Activated CD4-positive, alpha-beta T cell treated with anti-CD3 and anti-CD28 coated beads for 24 hours (primary cell): ENCODE results near the gene ADAT3.
"Not testable (repeated sequence)": the region's sequence is repeated elsewhere in the genome, so short reads cannot be mapped to it uniquely, and the experiment has no call there.

Source experiments
- DNase-seq, 2 donors: peaks; one replicate each; pipeline ENCODE4 v3.0.0-alpha.2; 2020; ENCODE audit warnings: low read depth in 2 of 2

The ADAT3 gene

DNA sequence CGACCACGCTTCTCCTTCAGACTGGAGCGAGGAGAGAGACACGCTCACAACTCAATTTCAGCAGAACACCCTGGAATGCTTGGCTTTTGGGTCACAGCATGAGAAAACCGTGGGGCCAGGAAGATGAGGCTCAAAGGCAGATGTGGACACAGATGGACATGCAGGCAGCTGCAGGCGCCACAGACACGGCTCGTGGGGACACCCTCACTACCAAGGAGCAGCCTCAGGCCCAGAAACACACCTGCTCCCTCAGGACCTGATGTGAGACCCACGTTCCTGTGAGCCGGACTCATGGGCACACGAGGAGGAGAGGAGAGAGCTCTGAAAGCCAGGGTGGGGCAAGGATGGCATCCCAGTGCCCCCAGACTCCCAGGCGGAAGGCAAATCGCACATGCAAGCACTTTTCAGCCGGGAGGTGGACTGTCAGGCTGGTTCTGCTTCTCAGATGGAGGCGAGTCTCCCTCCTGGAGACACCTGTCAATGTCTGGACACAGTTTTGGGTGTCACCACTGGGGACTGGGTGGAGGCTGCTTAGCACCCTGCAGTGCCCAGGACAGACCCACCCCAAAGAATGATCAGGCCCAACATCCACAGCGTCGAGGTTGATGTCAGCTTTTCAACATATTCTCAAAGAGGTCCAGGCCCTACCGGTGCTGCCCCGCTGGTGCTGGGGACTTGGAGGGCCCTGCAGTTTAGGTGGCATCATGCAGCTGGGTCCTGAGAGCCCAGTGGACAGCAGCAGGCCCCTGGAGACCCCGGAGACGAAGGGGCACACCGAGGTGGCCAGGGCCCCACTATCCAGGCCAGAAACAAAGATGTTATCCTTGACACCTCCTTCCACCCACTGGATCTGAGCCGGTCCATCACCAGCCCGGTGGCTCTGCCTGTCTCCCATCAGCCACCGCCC, 22.2 kb upstream of the ADAT3 start:
- DNase-seq = no peak

DNA sequence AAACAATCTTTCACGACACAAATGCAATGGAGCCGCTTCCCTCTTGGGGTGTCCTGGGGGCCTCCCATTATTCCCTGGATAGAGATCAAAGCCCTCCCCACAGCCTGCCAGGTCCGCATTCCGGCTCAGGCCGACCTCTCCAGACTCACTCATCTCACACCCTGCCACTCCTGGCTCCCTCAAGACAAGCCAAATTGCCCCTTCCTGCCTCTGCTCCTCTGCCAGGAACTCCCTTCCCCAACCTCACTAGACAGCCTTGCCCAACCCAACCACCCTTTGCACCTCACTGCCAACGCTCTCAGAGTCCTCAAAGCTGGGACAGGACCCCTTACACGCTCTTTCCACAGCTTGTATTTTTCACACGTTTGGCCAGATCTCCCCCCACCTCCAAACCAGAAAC, 21.4 kb upstream of the ADAT3 start:
- no peak for DNase-seq

DNA sequence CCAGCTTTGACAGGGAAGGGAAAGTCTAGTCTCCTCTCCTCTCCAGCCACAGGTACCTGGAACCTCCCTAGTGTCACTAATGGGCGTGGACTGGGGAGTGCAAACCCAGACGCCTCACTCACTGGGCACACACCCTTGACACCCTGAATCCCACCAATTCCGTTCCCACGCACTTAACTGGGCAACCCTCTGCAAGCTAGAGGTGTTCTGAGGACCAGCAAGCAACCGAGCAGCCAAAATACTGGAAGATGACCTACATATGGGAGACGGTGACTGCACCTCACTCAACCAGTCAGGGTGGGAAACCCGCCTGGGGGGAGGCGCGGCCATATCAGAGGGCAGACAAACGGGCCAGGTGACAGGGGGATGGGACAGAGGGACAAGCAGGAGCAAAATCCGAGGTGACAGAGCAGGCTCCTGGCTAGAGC, 20.9 kb upstream of the ADAT3 start:
- no peak for DNase-seq

DNA sequence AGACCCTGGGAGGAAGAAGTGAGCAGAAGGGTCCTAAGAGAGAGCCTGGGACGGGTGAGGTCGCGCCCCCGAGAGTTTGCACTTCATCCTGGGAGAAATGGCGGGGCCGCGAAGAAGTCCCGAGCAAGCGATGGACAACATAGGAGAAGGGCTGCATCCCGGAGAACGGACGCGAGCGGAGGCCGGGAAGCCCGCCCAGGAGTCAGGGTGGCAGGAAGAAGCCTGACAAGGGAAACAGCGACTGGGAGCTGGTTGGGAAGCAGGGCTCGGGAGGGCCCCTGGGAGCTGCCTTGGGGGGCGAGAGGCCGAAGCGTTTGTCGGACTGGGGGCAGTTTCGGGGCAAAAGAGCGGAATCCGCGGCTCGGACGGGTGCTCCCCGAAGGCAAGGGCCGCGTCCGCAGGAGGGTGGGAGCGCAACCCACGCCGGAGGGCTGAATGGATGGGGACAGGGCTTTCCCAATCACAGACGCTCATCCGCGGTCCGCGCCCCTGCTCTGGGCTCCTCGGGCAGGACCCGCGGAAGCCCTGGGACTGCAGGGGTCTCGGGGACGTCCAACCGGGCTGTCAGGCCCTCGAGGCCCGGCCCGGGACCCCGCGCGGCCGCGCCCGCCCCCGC, 20.4 kb upstream of the ADAT3 start:
- no peak for DNase-seq

DNA sequence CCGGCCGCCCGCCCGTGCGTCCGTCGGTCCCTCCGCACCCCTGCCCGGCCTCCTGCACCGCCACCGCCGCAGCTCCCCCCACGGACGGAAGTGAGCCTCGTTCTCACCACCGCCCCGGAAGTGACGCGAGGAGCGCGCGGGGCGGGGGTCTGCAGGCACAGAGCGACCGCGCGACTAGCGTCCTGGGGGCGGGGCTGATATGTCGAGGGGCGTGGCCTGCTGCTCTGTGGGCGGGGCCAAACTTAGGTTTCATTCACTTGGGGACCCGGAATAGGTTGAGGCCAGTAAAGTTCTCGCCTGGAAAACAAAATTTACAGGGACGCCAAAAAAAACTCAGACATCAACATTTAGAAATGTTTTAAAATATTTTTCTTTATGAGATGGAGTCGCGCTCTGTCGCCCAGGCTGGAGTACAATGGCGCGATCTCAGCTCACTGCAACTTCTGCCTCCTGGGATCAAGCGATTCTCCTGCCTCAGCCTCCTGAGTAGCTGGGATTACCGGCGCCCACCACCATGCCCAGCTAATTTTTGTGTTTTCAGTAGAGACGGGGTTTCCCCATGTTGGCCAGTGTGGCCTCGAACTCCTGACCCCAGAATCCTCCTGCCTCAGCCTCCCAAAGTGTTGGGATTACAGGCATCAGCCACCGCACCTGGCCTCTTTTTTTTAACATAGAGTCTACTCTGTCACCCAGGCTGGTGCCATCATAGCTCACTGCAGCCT, 19.6 kb upstream of the ADAT3 start, which contains the start of gene ABHD17A:
TSS of gene ABHD17A (minus strand) at position 99 of the 722 bp plus-strand sequence. CDS start 3,930 bp downstream, outside the sequence.
- peak; percentile 95 to 97 for DNase-seq

DNA sequence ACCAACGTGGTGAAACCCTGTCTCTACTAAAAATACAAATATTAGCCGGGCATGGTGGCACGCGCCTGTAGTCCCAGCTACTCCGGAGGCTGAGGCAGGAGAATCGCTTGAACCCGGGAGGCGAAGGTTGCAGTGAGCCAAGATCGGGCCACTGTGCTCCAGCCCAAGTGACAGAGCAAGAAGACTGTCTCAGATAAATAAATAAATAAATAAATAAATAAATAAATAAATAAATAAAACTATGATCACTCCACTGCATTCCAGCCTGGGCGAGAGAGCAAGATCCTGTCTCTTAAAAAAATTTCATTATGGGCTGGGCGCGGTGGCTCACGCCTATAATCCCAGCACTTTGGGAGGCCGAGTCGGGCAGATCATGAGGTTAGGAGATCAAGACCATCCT, 18.8 kb upstream of the ADAT3 start:
- DNase-seq = not testable (repeated sequence)

DNA sequence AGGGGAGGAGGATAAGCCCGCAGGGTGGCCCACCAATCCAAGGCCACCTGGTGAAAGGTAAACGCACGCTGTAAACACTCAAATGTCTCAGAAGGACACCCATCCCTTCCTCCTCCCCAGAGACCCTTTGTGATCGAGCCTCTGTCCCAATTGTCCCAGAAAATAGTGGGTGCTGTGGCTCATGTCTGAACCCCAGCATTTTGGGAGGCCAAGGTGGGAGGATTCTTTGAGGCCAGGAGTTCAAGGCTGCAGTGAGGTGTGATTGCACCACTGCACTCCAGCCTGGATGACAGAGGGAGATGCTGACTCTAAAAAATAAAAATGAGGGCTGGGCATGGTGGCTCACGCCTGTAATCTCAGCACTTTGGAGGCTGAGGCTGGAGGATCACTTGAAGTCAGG, 16.8 kb upstream of the ADAT3 start:
- DNase-seq = no peak

DNA sequence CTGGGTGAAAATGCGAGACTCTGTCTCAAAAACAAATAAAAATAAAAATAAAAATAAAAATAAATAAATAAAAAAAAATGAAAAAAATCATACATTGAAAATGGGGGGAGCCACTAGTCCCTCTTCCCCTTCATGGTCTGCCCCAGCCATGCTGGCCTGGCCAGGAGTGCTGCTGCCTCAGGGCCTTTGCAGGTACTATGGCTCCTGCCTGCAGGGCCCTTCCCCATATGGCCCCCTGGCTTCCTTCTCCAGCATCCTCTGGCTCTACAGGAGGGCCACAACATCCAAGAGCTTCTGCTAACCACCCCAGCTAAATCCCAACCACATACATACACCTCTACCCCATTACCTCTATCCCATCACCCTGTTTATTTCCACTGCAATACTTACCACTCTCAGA, 15.3 kb upstream of the ADAT3 start:
- DNase-seq = no peak

DNA sequence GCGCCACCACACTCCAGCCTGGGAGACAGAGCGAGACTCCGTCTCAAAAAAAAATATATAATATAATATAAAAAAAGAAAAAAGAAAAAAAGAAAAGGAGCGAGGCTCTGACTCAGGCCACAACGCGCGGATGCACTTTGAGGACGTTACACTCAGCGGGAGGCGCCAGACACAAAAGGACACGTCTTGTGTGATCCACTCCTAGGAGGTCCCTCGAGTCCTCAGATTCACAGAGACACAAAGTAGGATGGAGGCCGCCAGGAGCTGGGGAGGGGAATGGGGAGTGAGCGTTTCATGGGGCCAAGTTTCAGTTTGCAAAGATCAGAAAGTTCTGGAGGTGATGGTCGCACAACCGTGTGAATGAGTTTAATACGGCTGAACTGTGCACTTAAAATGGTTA, 11.4 kb upstream of the ADAT3 start:
- no peak for DNase-seq

DNA sequence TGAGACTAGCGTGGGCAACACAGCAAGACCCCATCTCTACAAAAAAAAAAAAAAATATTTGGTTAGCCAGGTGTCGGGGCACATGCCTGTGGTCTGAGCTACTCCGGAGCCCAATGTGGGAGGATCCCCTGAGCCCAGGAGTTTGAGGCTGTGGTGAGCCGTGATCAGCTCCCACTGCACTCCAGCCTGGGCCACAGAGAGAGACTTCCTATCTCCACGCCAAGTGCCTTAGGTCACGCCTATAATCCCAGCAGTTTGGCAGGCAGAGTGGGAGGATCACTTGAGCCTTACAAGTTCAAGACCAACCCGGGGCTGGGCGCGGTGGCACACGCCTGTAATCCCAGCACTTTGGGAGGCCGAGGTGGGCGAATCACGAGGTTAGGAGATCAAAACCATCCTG, 8.7 kb upstream of the ADAT3 start:
- no peak for DNase-seq

DNA sequence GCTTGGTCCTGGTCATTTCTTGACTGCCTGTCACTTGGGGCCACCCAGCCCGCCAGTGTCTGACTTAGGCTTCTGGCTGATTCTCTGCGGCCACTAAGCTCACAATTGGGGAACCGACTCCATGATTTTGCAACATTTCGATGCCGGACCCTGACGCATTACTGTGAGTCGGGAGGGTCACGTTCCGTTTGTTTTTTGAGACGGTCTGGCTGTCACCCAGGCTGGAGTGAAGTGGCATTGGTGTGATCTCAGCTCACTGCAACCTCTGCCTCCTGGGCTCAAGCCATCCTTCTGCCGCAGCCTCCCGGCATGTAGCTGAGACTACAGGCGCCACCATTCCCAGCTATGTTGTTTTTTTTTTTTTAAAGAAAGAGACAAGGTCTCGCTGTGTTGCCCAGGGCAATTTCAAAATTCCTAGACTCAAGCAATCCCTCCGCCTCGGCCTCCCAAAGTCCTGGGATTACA, 3.2 kb upstream of the ADAT3 start:
- no peak for DNase-seq

DNA sequence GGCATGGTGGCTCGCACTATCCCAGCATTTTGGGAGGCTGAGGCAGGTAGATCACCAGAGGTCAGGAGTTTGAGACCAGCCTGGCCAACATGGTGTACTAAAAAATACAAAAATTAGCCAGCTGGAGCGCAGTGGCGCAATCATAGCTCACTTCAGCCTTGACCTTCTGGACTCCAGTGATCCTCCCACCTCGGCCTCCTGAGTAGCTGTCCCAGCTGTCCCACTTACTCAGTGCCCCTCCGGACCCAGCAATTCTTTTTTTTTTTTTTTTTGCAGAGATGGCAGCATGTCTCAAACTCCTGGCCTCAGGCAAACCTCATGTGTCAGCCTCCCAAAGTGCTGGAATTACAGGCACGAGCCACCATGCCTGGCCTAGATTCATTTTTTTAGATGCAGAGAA, 2.3 kb upstream of the ADAT3 start:
- DNase-seq = no peak

DNA sequence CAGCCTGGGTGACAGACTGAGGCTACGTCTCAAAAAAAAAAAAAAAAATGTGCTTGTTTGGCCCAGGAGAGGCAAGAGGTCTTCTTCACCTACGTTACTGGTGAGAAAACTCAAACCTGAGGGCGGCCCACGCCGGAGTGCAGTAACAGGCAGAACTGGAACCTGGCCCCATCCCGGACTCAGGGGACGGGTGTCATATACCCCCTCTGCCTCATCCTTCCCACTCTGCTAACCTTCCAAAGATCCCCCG, 414 bp upstream of the ADAT3 start:
- no peak for DNase-seq

DNA sequence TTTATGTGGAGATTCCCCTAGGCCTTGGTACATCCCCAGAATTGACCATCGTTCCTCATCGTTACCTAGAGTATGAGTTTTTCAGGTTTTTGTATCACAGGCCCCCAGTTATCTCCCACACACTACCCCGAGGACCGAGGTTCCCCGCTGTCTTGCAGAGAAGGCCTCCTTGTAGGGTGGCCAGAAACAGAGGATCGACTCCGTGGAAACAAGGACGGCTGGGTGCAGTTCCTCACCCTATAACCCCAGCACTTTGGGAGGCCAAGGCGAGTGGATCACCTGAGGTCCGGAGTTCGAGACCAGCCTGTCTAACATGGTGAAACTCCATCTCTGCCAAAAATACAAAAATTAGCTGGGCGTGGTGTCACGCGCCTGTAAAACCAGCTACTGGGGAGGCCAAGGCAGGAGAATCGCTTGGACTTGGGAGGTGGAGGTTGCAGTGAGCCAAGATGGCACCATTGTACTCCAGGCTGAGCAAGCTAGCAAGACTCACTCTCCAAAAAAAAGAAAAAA, 720 bp downstream of the ADAT3 start:
- DNase-seq = no peak

DNA sequence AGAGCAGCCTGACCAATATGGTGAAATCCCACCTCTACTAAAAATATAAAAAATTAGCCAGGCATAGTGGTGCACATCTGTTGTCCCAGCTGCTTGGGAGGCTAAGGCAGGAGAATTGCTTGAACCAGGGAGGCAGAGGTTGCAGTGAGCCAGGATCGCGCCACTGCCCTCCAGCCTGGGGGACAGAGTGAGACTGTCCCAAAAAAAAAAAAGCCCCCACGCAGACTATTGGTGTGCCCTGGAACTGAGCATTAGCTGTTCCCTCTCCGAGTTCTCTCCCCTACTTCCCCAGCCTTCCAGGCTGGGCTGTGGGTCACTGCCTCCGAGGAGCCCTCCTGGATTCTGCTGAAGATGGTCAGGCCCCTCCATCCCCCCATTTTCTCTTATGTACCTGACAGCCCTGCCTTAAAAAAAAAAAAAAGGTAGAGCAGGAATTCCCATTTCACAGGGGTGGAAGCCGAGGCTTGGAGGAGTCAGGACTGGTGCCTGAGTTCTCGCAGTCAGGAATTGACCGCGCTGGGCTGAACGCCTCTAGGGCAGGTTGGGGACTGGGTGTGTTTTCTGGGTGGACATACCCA, 1.9 kb downstream of the ADAT3 start:
- DNase-seq = no peak

DNA sequence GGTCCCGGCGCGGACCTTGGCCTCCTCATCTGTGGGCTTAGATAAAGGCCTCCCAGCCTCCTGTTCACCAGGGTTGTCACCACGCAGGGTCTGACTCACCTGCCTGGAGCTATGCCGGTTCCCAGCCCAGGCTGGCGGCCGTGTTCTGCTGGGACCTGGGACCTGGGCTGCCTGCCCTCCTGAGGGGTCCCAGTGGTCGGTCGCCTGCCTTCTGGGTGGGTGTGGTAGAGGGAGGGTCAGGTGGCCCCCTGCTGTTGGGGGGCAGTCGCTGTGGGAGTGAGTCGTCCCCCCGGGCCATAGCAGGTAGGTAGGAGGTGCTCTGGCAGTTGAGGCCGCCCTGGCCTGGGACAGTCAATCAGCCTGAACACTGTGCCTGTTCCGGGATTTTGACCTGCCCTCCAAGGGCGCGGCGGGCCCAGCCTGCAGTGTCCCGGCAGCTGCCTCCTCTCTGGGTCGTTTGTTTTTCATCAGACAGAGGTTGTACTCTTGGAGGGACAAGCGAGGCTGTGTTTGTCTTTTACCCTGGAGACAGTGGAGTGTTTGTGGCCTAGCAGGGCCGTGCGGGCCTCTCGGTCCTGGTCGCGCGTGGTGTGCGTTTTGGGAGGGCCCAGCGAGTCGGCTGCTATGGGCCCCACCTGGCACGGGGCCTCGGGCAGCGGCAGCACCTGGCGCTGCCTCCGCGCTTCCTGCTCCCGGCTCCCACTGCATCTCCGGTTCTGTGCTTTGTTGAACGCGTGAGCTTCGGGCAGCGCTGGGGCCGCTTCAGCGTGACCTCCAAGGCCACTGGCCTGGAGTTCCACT, 2.6 kb downstream of the ADAT3 start:
- DNase-seq = no peak

DNA sequence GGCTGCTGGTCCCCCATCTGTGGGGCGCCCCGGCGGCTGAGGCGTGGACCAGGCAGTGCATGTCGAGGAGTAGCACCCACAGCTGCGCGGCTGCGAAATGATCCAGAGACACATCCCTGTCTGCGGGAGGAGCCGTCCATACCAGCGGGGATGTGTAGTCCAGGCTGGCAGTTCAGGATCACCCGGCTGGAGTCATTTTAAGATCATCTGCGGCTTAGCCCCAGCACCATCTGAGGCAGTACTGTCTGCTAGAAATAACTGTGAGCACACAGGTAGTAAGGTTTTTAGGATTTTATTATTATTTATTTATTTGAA, 3.1 kb downstream of the ADAT3 start:
- no peak for DNase-seq

DNA sequence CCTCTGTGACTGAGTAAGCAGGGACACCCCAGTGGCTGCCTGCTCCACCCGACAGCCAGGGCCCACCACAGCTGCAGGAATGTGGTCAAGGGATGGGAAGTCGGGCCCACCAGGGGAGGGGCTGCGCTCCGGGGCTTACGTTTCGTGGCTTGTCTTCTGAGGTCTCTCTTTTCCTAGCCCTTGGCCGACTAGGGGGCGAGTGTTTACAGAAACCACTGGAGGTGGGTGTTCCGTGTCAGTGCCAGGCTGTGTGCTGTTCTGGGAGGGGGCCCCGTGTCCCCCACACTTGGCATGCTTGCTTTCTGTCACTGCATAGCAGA, 4.5 kb downstream of the ADAT3 start:
- no peak for DNase-seq

DNA sequence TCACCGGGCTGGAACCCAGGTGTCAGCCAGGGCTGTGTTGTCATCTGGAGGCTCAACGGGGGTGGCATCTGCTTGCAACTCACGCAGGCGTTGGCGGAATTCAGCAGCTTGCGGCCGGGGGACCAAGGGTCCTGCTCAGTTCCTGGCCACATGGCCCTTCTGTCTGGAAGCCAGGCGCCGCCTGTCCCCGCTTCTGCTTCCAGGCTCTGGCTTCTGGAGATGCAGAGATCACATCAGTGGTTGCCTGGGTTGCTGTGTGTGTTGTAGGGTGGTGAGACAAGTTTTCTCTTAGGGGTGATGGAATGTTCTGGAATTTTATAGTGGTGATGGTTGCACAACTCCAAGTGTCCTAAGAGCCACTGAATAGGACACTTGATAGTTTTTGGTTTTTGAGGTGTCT, 5.0 kb downstream of the ADAT3 start:
- DNase-seq = no peak

DNA sequence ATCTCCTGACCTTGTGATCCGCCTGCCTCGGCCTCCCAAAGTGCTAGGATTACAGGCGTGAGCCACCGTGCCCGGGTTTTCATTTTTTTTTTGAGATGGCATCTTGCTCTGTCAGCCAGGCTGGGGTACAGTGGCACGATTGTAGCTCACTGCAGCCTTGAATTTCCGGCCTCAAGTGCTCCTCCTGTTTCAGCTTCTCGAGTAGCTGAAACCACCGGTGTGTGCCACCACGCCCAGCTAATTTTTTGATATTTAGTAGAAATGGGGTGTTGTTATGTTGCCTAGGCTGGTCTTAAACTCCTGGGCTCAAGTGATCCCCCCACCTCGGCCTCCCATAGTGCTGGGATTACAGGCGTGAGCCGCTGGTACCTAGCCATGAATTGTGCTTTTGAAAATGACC, 5.9 kb downstream of the ADAT3 start:
- DNase-seq = no peak

DNA sequence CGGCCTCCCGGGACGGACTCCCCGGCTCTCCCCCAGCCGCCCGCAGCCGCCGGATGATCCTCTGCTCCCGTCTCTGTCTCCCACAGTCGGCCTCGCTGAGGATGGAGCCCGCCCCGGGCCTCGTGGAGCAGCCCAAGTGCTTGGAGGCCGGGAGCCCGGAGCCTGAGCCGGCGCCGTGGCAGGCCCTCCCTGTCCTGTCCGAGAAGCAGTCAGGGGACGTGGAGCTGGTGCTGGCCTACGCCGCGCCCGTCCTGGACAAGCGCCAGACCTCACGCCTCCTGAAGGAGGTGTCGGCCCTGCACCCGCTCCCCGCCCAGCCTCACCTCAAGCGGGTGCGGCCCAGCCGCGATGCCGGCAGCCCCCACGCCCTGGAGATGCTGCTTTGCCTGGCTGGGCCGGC, 6.8 kb downstream of the ADAT3 start:
- no peak for DNase-seq
